Measurements from ENCODE around the gene C5orf52.

DNA sequence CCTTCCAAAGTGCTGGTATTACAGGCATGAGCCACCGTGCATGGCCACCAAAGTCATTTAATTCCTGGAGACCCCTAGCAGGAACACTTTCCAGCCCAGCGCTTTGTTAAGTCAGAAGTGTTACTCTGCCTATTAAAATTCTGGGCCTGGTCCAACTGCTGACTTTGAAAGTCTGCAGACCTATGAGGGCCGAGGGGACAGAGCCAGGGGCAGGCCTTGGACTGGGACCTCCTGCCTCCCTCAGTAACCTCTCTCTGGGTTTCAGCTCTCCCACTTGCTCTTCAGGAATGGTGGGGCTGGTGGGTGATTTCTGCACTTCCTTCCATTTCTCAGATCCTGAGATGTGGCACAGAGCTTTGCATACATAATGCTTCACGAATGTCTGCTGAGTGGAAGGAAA lies 9.7 kb downstream of the C5orf52 start:
- TF ChIP-seq, protein P1, sequence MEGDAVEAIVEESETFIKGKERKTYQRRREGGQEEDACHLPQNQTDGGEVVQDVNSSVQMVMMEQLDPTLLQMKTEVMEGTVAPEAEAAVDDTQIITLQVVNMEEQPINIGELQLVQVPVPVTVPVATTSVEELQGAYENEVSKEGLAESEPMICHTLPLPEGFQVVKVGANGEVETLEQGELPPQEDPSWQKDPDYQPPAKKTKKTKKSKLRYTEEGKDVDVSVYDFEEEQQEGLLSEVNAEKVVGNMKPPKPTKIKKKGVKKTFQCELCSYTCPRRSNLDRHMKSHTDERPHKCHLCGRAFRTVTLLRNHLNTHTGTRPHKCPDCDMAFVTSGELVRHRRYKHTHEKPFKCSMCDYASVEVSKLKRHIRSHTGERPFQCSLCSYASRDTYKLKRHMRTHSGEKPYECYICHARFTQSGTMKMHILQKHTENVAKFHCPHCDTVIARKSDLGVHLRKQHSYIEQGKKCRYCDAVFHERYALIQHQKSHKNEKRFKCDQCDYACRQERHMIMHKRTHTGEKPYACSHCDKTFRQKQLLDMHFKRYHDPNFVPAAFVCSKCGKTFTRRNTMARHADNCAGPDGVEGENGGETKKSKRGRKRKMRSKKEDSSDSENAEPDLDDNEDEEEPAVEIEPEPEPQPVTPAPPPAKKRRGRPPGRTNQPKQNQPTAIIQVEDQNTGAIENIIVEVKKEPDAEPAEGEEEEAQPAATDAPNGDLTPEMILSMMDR (IDR thresholded peaks at IDR 0.05; ENCODE audit: low read depth, low read length), result no peak
- no peak for TF ChIP-seq EZH2phosphoT487 (IDR thresholded peaks at IDR 0.05; ENCODE audit: low read depth)
